WTC11 (cell line): Measurements from ENCODE around the gene EPHB3.

Experiments
- ATF3 ChIP-seq: sonication (generic); formaldehyde crosslinking; conservative IDR thresholded peaks from 2 replicates; pipeline ENCODE4 v1.8.1; 2022; ENCODE audit warnings: mild to moderate bottlenecking, missing genetic modification reagents
- ELF4 ChIP-seq: sonication (generic); formaldehyde crosslinking; IDR thresholded peaks from 2 replicates; pipeline ENCODE4 v1.8.1; 2022; ENCODE audit warnings: low read depth, mild to moderate bottlenecking, moderate library complexity, missing genetic modification reagents
- ESRRA ChIP-seq: sonication (generic); formaldehyde crosslinking; IDR thresholded peaks from 2 replicates; pipeline ENCODE4 v1.8.1; 2022; ENCODE audit warnings: mild to moderate bottlenecking, missing genetic modification reagents, borderline replicate concordance
- IRF1 ChIP-seq: sonication (generic); formaldehyde crosslinking; IDR thresholded peaks from 2 replicates; pipeline ENCODE4 v1.8.0; 2023; ENCODE audit warnings: missing genetic modification reagents
- JAZF1 ChIP-seq: fragments of 250-450 bp; sonication (Bioruptor Pico); IDR thresholded peaks from 2 replicates; pipeline ENCODE4 v1.9.0; 2021; ENCODE audit warnings: moderate library complexity, mild to moderate bottlenecking, inconsistent platforms
- NFE2L1 ChIP-seq: sonication (generic); formaldehyde crosslinking; IDR thresholded peaks from 2 replicates; pipeline ENCODE4 v1.8.1; 2023; ENCODE audit warnings: missing genetic modification reagents
- SP1 ChIP-seq: sonication (generic); formaldehyde crosslinking; conservative IDR thresholded peaks from 2 replicates; pipeline ENCODE4 v1.8.1; 2022; ENCODE audit warnings: missing genetic modification reagents
- USF2 ChIP-seq: sonication (generic); formaldehyde crosslinking; IDR thresholded peaks from 2 replicates; pipeline ENCODE4 v1.8.1; 2023; ENCODE audit warnings: mild to moderate bottlenecking, missing genetic modification reagents, moderate library complexity
- ZNF263 ChIP-seq: sonication (generic); formaldehyde crosslinking; IDR thresholded peaks from 2 replicates; pipeline ENCODE4 v1.8.1; 2022; ENCODE audit warnings: low read depth, mild to moderate bottlenecking, moderate library complexity, missing genetic modification reagents
- ZNF423 ChIP-seq: fragments of 250-450 bp; sonication (Bioruptor Pico); IDR thresholded peaks from 2 replicates; pipeline ENCODE4 v2.1.2; 2022; ENCODE audit warnings: mild to moderate bottlenecking, moderate library complexity
- ZSCAN18 ChIP-seq: fragments of 250-450 bp; sonication (Bioruptor Pico); IDR thresholded peaks from 2 replicates; pipeline ENCODE4 v2.1.2; 2022; ENCODE audit warnings: mild to moderate bottlenecking, moderate library complexity
- TF ChIP-seq, protein P1 (sequence below): sonication (generic); formaldehyde crosslinking; IDR thresholded peaks from 2 replicates; pipeline ENCODE4 v1.8.1; 2023; ENCODE audit warnings: mild to moderate bottlenecking, missing genetic modification reagents, moderate library complexity
- TF ChIP-seq, protein P2 (sequence below): fragments of 200-600 bp; IDR thresholded peaks from 2 replicates; pipeline ENCODE4 v1.8.0; 2022; ENCODE audit warnings: antibody characterized with exemption
- TF ChIP-seq, protein P3 (sequence below): sonication (generic); formaldehyde crosslinking; IDR thresholded peaks from 2 replicates; pipeline ENCODE4 v1.8.1; 2022; ENCODE audit warnings: mild to moderate bottlenecking, moderate library complexity, missing genetic modification reagents

GRCh38 chr3:184563561-184563925, 2.0 kb downstream of the EPHB3 start:
- TF ChIP-seq, protein P1, sequence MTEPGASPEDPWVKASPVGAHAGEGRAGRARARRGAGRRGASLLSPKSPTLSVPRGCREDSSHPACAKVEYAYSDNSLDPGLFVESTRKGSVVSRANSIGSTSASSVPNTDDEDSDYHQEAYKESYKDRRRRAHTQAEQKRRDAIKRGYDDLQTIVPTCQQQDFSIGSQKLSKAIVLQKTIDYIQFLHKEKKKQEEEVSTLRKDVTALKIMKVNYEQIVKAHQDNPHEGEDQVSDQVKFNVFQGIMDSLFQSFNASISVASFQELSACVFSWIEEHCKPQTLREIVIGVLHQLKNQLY (CRISPR knock-in tag) = no peak
- TF ChIP-seq IRF1 (CRISPR knock-in tag) (no peak), ZNF423 (CRISPR knock-in tag) (no peak), ESRRA (CRISPR knock-in tag) (no peak), ELF4 (CRISPR knock-in tag) (no peak), NFE2L1 (no peak), USF2 (no peak), ZSCAN18 (no peak), ATF3 (no peak), SP1 (CRISPR knock-in tag) (no peak), JAZF1 (CRISPR knock-in tag) (no peak), ZNF263 (CRISPR knock-in tag) (no peak)
- TF ChIP-seq, protein P2, sequence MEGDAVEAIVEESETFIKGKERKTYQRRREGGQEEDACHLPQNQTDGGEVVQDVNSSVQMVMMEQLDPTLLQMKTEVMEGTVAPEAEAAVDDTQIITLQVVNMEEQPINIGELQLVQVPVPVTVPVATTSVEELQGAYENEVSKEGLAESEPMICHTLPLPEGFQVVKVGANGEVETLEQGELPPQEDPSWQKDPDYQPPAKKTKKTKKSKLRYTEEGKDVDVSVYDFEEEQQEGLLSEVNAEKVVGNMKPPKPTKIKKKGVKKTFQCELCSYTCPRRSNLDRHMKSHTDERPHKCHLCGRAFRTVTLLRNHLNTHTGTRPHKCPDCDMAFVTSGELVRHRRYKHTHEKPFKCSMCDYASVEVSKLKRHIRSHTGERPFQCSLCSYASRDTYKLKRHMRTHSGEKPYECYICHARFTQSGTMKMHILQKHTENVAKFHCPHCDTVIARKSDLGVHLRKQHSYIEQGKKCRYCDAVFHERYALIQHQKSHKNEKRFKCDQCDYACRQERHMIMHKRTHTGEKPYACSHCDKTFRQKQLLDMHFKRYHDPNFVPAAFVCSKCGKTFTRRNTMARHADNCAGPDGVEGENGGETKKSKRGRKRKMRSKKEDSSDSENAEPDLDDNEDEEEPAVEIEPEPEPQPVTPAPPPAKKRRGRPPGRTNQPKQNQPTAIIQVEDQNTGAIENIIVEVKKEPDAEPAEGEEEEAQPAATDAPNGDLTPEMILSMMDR = no peak
- TF ChIP-seq, protein P3, sequence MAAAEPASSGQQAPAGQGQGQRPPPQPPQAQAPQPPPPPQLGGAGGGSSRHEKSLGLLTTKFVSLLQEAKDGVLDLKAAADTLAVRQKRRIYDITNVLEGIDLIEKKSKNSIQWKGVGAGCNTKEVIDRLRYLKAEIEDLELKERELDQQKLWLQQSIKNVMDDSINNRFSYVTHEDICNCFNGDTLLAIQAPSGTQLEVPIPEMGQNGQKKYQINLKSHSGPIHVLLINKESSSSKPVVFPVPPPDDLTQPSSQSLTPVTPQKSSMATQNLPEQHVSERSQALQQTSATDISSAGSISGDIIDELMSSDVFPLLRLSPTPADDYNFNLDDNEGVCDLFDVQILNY (CRISPR knock-in tag) = no peak
